HL-60 (cell line): Measurements from ENCODE around the gene KLHL18.

Experiments
- CTCF ChIP-seq: IDR thresholded peaks from one replicate; pipeline ENCODE4 v1.5.1; 2011; ENCODE audit warnings: low read length, control low read depth, inconsistent platforms; ENCODE audit not compliant: insufficient read depth
- GABPA ChIP-seq: IDR thresholded peaks from 2 replicates; pipeline ENCODE4 v1.6.1; 2012; ENCODE audit warnings: low read depth
- POLR2AphosphoS5 ChIP-seq: IDR thresholded peaks from 2 replicates; pipeline ENCODE4 v1.6.1; 2012; ENCODE audit warnings: low read depth
- SPI1 ChIP-seq: IDR thresholded peaks from 2 replicates; pipeline ENCODE4 v1.6.1; 2012; ENCODE audit warnings: low read depth, mild to moderate bottlenecking, borderline replicate concordance
- TF ChIP-seq, protein P1 (sequence below): IDR thresholded peaks from 2 replicates; pipeline ENCODE4 v1.6.1; 2012; ENCODE audit warnings: low read depth; ENCODE audit not compliant: insufficient replicate concordance

DNA sequence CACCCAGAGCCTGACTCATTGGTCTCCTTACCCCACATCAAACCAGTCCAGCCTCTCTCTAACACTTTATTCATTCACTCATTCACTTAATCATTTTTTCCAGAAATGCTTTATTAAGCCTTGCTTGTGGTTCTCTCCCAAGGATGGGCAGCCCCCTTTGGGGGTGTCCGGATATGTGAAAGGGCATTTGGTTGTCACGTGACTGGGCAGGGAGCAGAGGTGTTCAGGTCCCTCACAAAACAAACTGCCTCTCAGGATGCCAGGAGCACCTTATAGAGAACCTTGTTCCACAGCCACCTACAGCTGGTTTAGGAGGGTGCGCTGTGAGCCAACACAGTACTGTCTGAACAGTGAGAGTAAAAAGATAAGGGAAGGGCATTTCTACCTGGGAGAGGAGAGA lies 72.3 kb downstream of the KLHL18 start:
- TF ChIP-seq CTCF, result no peak
- TF ChIP-seq, protein P1, sequence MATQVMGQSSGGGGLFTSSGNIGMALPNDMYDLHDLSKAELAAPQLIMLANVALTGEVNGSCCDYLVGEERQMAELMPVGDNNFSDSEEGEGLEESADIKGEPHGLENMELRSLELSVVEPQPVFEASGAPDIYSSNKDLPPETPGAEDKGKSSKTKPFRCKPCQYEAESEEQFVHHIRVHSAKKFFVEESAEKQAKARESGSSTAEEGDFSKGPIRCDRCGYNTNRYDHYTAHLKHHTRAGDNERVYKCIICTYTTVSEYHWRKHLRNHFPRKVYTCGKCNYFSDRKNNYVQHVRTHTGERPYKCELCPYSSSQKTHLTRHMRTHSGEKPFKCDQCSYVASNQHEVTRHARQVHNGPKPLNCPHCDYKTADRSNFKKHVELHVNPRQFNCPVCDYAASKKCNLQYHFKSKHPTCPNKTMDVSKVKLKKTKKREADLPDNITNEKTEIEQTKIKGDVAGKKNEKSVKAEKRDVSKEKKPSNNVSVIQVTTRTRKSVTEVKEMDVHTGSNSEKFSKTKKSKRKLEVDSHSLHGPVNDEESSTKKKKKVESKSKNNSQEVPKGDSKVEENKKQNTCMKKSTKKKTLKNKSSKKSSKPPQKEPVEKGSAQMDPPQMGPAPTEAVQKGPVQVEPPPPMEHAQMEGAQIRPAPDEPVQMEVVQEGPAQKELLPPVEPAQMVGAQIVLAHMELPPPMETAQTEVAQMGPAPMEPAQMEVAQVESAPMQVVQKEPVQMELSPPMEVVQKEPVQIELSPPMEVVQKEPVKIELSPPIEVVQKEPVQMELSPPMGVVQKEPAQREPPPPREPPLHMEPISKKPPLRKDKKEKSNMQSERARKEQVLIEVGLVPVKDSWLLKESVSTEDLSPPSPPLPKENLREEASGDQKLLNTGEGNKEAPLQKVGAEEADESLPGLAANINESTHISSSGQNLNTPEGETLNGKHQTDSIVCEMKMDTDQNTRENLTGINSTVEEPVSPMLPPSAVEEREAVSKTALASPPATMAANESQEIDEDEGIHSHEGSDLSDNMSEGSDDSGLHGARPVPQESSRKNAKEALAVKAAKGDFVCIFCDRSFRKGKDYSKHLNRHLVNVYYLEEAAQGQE, result no peak
- no peak for TF ChIP-seq POLR2AphosphoS5
- TF ChIP-seq GABPA, result no peak
- no peak for TF ChIP-seq SPI1
